ENCODE measurements around the gene CCDC169. TPM values are rescaled to one million over a fixed set of nuclear protein-coding genes. Genes with fewer than 3 reads are reported as not detected.

The CCDC169 gene
- polyA plus RNA-seq, 1 donor (not counting 4 experiments of a cell fraction or from before 2014, with no cell fraction given): 0.17 TPM

DNA sequence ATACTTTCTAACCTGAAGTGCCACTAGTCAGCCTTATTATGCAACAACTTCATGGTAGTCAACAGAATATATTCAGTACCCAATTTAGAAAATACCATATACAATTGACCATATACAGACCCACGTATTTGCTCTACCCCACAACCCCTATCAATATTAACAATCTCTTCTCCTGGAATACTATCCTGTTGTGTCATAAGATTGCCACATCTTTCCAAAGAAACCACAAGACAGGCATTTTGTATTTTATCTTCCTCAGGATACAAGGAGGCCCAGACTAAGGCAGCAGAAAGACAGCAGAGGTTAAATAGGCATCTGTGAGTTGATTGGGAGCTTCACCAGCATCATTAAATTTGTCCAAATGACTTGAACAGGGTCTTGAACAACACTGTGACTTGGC is 44.1 kb upstream of the CCDC169 start:
- FAIRE-seq (peak; percentile 17), DNase-seq (ENCODE audit: low read depth, low spot score) (no peak)
- peaks cover 76% of the 10 kb centered on the region for H3K79me2 ChIP-seq (ENCODE audit: control insufficient read depth, insufficient read depth, low read length)
- no peaks in the 10 kb centered on the region for H4K20me1 ChIP-seq (ENCODE audit: control insufficient read depth, extremely low read depth, insufficient read depth, low read length)
- H3K9me3 ChIP-seq (ENCODE audit: control insufficient read depth, low read depth, low read length): no peaks in the 10 kb centered on the region
- no peaks in the 10 kb centered on the region for H3K9me1 ChIP-seq (ENCODE audit: control insufficient read depth, extremely low read depth, insufficient read depth, low read length)
- no peak overlapping the region for H2AFZ ChIP-seq (ENCODE audit: control insufficient read depth, low read length)
- no peak overlapping the region for H3K4me3 ChIP-seq (ENCODE audit: control insufficient read depth in 2 of 3, extremely low read depth in 1 of 3, insufficient read depth in 2 of 3, low read depth in 1 of 3, low read length in 3 of 3)
- no peak overlapping the region for H3K9ac ChIP-seq (ENCODE audit: control insufficient read depth, extremely low read depth, insufficient read depth, low read length)
- no peaks in the 10 kb centered on the region for H3K36me3 ChIP-seq (ENCODE audit: control insufficient read depth in 2 of 2, extremely low read depth in 1 of 2, insufficient read depth in 2 of 2, low read length in 2 of 2)
- TF ChIP-seq, protein P1, sequence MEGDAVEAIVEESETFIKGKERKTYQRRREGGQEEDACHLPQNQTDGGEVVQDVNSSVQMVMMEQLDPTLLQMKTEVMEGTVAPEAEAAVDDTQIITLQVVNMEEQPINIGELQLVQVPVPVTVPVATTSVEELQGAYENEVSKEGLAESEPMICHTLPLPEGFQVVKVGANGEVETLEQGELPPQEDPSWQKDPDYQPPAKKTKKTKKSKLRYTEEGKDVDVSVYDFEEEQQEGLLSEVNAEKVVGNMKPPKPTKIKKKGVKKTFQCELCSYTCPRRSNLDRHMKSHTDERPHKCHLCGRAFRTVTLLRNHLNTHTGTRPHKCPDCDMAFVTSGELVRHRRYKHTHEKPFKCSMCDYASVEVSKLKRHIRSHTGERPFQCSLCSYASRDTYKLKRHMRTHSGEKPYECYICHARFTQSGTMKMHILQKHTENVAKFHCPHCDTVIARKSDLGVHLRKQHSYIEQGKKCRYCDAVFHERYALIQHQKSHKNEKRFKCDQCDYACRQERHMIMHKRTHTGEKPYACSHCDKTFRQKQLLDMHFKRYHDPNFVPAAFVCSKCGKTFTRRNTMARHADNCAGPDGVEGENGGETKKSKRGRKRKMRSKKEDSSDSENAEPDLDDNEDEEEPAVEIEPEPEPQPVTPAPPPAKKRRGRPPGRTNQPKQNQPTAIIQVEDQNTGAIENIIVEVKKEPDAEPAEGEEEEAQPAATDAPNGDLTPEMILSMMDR (optimal IDR thresholded peaks at IDR 0.05 in 1 of 3, IDR thresholded peaks at IDR 0.05 in 1 of 3, conservative IDR thresholded peaks at IDR 0.05 in 1 of 3; ENCODE audit: extremely low read depth in 1 of 3, insufficient read depth in 2 of 3, low read length in 3 of 3): no peak
- TF ChIP-seq EZH2 (IDR thresholded peaks at IDR 0.05; ENCODE audit: low read length): no peak
- H3K4me1 ChIP-seq (ENCODE audit: control insufficient read depth, extremely low read depth, insufficient read depth, low read length): peaks cover 19% of the 10 kb centered on the region
- H3K27ac ChIP-seq (ENCODE audit: control insufficient read depth, insufficient read depth, low read length): no peak overlapping the region
- H3K27me3 ChIP-seq (ENCODE audit: control insufficient read depth, extremely low read depth, insufficient read depth, low read length): no peaks in the 10 kb centered on the region
- H3K4me2 ChIP-seq (ENCODE audit: control insufficient read depth, extremely low read depth, insufficient read depth, low read depth, low read length): no peak overlapping the region
- dilution Hi-C loops (cut with MboI; ENCODE audit: extremely low pct_ligation_motif_present, low sequenced_read_pairs): no loop called here

DNA sequence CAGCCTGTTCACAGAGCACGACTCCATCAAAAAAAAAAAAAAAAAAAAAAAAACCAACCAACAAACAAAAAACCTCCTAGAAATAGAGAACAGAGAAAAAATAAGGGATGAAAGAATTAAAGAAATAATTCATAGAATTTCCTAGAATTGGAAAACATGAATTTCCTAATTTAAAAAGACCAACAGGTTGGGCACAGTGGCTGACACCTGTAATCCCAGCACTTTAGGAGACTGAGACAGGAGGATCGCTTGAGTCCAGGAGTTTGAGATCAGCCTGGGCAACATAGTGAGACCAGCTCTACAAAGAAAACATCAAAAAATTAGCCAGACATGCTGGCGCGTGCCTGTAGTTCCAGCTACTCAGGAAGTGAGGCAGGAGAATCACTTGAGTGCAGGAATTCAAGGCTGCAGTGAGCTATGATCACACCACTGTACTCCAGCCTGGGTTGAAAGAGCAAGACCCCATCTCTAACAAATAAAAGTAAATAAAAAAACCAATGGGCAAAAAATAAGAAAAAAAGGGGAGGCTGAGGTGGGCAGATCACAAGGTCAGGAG is 42.1 kb upstream of the CCDC169 start:
- Histone ChIP-seq H3K36me3 (ENCODE audit: control insufficient read depth in 2 of 2, extremely low read depth in 1 of 2, insufficient read depth in 2 of 2, low read length in 2 of 2) (no peaks in the 10 kb centered on the region), H3K9ac (ENCODE audit: control insufficient read depth, extremely low read depth, insufficient read depth, low read length) (no peak overlapping the region), H3K4me3 (ENCODE audit: control insufficient read depth in 2 of 3, extremely low read depth in 1 of 3, insufficient read depth in 2 of 3, low read depth in 1 of 3, low read length in 3 of 3) (no peak overlapping the region), H2AFZ (ENCODE audit: control insufficient read depth, low read length) (no peak overlapping the region), H3K9me1 (ENCODE audit: control insufficient read depth, extremely low read depth, insufficient read depth, low read length) (no peaks in the 10 kb centered on the region), H3K79me2 (ENCODE audit: control insufficient read depth, insufficient read depth, low read length) (peaks cover 77% of the 10 kb centered on the region), H4K20me1 (ENCODE audit: control insufficient read depth, extremely low read depth, insufficient read depth, low read length) (no peaks in the 10 kb centered on the region), H3K4me1 (ENCODE audit: control insufficient read depth, extremely low read depth, insufficient read depth, low read length) (peaks cover 17% of the 10 kb centered on the region), H3K27me3 (ENCODE audit: control insufficient read depth, extremely low read depth, insufficient read depth, low read length) (no peaks in the 10 kb centered on the region), H3K4me2 (ENCODE audit: control insufficient read depth, extremely low read depth, insufficient read depth, low read depth, low read length) (no peak overlapping the region), H3K9me3 (ENCODE audit: control insufficient read depth, low read depth, low read length) (no peaks in the 10 kb centered on the region), H3K27ac (ENCODE audit: control insufficient read depth, insufficient read depth, low read length) (no peak overlapping the region)
- FAIRE-seq (no peak), DNase-seq (ENCODE audit: low read depth, low spot score) (no peak)
- TF ChIP-seq, protein P1 (optimal IDR thresholded peaks at IDR 0.05 in 1 of 3, IDR thresholded peaks at IDR 0.05 in 1 of 3, conservative IDR thresholded peaks at IDR 0.05 in 1 of 3; ENCODE audit: extremely low read depth in 1 of 3, insufficient read depth in 2 of 3, low read length in 3 of 3): no peak
- TF ChIP-seq EZH2 (IDR thresholded peaks at IDR 0.05; ENCODE audit: low read length): no peak
- dilution Hi-C loops (cut with MboI; ENCODE audit: extremely low pct_ligation_motif_present, low sequenced_read_pairs): no loop called here

Measured in keratinocyte (primary cell).